HG03066 (cell line): Measurements from ENCODE around the gene IMMP2L.
"Not testable (repeated sequence)": the region's sequence is repeated elsewhere in the genome, so short reads cannot be mapped to it uniquely, and the experiment has no call there.

Experiments used
- ATAC-seq: cut with Tn5 transposase; IDR thresholded peaks from one replicate; pipeline ENCODE4 v1.9.1; 2021; ENCODE audit warnings: low read depth; ENCODE audit not compliant: unreplicated experiment

The IMMP2L gene

DNA sequence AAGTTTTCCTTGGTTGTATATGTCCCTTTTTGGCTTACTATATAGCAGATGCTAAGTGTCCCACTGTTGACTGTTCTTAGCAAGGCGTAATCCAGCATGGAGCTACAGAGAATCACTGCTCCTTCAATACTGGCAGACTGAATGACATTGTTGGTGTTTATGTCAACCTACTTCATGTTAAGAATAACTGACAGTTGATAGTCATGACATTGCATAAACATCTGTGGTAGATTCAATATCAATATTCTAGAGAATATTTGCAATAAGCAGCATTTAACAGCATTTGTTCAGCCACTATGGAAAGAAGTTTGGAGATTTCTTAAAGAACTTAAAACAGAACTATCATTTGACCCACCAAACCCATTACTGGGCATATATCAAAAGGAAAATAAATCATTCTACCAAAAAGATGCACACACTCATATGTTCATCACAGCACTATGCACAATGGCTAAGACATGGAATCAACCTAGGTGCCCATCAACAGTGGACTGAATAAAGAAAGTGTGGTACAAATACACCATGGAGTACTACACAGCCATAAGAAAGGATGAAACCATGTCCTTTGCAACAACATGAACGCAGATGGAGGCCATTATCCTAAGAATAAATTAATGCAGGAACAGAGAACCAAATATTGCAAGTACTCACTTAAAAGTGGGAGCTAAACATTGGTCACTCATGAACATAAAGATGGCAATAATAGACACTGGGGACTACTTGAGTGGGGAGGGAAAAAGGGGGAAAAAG lies 88.7 kb downstream of the IMMP2L start:
- no peak for ATAC-seq

DNA sequence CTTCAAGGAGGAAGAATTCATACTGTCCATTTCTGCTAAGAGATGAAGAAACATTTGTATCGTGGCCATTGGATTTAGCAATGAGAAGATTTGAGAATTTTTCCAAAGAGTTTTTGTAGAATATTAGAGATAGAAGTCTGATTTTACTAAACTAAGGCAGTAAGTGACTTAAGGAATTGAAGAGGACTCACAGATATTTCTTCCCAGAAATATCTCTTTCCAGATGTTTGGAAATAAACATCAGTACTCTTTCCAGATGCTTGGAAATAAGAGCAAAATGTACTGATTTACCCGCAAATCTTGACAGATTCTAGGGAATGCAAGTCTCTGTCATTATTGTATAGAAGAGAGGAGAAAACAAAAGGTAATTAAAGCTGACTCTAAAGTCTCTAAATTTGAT lies 91.3 kb downstream of the IMMP2L start:
- ATAC-seq: no peak

DNA sequence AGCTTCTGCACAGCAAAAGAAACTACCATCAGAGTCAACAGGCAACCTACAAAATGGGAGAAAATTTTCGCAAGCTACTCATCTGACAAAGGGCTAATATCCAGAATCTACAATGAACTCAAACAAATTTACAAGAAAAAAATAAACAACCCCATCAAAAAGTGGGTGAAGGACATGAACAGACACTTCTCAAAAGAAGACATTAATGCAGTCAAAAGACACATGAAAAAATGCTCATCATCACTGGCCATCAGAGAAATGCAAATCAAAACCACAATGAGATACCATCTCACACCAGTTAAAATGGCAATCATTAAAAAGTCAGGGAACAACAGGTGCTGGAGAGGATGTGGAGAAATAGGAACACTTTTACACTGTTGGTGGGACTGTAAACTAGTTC lies 92.4 kb downstream of the IMMP2L start:
- ATAC-seq: not testable (repeated sequence)

DNA sequence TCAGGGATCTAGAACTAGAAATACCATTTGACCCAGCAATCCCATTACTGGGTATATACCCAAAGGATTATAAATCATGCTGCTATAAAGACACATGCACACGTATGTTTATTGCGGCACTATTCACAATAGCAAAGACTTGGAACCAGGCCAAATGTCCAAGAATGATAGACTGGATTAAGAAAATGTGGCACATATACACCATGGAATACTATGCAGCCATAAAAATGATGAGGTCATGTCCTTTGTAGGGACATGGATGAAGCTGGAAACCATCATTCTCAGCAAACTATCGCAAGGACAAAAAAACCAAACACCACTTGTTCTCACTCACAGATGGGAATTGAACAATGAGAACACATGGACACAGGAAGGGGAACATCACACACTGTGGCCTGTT lies 96.5 kb downstream of the IMMP2L start:
- ATAC-seq: not testable (repeated sequence)

DNA sequence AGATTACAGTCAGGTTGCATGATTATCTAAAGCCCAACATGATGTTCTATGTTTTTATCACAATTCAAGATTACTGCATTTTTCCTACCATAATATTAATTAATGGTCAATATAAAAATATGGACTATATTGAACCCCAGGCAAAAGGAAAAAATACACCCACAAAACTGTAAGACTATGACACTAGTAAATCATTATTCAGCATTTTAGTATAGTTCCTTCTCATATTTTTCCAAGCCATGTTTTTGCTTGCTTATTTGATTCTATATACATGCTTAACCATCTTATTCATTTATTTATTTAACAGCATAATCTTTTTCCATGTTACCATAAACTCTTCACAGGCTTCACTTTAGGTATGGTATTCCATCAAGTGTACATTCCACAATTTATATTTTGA lies 101.6 kb downstream of the IMMP2L start:
- ATAC-seq: no peak

DNA sequence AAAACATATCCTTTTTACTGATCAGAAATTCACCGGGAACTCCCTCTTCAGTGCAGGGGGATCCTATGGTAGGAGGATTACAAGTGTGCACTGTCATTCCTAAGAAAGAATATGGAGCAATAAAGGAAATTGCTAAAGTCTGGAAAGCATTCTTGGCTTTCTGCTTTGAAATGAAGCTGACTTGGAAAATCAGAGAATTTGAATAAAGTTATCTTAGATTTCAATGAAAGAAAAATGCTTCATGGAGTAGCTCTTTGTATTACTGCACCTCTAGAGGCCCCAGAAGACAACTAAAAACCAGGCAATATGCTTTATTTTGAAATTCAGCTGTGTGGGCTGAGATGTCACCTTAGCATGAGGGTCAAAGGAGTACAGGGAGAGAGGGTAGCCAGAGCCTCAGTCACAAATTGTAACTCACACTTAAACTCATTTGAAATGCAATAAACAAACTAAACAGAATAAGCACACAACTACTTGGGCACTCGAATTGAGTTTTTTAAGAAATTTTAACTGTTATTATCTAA lies 102.5 kb downstream of the IMMP2L start:
- ATAC-seq: no peak

DNA sequence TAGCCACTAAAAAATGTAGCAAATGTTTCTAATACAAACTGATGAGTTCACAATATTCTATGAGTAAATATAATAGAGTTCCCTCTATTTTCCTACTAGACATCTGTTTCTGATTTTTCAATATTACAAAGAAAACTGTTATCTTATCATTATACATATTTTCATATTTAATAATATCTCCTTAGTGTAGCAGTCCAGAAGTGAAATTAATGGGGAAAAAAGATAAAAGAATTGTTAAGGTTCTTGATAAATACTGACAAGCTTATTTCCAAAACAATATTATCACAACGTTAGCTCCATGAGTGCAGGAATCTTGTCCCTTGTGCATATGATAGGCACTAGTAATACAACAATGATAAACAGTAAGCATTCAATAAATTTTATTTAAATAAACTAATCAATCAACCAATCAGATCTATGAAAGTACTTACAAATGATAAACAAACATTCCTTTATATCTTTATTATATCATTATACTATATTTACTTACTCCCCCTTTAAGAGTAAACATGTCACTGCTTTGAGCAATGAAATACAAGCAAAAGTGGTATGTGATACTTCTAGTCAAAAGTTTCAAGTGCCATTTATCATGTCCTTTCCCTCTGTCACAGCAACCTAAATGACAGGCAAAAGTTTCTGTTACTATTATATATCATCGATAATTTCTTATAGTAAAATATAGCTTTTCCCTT lies 103.1 kb downstream of the IMMP2L start:
- no peak for ATAC-seq

DNA sequence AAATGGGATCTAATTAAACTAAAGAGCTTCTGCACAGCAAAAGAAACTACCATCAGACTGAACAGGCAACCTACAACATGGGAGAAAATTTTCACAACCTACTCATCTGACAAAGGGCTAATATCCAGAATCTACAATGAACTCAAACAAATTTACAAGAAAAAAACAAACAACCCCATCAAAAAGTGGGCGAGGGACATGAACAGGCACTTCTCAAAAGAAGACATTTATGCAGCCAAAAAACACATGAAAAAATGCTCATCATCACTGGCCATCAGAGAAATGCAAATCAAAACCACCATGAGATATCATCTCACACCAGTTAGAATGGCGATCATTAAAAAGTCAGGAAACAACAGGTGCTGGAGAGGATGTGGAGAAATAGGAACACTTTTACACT lies 111.6 kb downstream of the IMMP2L start:
- ATAC-seq: not testable (repeated sequence)

DNA sequence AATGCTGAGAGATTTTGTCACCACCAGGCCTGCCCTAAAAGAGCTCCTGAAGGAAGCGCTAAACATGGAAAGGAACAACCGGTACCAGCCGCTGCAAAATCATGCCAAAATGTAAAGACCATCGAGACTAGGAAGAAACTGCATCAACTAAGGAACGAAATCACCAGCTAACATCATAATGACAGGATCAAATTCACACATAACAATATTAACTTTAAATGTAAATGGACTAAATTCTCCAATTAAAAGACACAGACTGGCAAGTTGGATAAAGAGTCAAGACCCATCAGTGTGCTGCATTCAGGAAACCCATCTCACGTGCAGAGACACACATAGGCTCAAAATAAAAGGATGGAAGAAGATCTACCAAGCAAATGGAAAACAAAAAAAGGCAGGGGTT lies 114.8 kb downstream of the IMMP2L start:
- not testable (repeated sequence) for ATAC-seq

DNA sequence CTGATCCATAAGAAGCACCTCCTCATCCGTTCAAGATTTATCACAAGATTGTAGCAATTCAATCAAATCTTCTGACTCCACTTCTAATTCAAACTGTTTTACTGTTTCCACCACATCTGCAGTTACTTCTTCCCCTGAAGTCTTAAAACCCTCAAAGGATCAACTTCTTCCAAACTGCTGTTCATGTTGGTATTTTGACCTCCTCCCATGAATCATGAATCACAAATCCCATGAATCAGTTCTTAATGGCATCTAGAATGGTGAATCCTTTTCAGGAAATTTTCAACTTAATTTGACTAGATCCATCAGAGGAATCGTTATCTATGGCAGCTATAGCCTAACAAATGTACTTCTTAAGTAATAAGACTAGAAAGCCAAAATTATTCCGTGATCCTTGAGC lies 122.3 kb downstream of the IMMP2L start:
- ATAC-seq: no peak

DNA sequence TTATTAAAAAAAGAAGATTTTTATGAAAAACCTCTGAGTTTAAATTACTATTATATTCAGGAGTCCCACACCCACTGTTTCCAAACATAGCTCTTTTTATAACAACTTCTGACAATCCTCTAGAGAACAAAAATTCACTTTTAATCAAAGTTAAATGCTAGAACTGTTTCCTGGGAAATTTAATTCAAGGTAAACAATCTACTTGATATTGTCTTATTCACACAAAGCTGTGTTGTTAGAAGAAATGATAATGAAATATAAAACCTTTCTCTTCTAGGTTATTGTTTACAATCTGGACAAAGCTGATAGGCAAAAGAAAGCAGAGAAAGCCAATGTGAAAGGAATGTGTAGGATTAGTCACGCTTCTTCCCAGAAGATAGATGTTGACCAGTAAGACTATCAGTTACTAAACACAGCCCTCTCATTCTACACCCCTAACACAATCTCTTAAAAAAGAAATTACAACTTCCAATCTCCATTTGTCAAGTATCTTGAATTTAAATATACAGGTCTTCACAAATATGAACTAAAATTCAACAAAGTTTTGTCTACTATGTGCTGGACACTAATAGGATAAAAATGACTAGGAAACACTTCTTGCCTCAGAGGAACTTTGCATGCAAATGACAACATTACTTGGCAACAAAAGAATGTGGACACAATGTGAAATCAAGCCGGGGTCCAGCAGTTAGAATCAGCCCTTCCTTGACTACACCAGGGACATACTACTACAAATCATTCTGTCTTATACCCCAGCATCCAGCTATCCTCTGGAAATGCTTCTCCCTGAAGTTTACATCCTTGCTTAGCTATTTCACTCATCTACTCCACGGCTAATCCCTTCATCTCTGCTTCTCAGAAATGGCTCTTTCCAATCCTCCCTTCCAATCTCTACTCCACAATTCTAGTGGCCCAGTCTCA lies 123.7 kb downstream of the IMMP2L start:
- ATAC-seq: no peak

DNA sequence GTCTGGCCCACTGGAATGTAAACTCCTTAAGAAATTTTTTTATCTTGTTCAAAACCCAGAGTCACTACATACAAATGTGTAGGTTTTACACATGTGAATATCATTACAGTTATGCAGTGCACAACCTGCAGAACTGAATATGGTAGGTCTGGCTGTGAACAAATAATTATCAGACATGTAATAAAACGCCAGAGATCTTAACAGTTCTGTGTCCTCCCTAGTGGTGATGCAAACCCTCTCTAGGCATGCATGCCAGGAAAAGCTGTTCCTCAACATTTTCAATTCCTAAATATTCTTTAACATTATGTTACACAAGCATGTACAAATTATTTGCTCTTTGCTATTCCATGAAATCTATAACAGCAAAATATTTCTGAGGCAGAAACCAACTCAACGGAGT lies 124.6 kb downstream of the IMMP2L start:
- no peak for ATAC-seq

DNA sequence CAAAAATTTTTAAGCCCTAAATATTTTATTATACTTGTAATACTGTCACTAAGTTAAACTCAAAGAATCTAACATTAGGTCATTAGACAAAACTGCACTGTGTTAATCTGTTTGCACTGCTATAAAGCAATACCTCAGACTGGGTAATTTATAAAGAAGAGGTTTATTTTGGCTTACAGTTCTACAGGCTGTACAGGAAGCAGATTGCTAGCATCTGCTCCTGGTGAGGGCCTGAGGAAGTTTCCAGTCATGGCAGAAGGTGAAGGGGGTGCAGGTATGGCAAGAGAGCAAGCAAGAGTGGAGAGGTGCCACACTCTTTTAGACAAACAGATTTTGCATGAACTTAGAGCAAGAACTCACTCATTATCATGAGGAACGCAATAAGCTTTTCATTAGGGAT lies 125.7 kb downstream of the IMMP2L start:
- no peak for ATAC-seq

DNA sequence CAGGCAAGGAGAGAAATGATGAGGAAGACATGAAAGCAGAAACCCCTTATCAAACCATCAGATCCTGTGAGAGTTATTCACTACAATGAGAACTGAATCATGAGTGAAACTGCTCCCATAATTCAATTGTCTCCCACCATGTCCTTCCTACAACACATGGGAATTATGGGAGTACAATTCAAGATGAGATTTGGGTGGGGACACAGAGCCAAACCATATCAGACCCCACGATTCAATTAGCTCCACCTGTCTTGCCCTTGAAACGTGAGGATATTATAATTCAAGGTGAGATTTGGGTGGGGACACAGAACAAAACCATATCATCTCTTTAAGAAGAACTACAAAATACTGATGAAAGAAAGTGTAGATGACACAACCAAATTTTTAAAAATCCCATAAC lies 128.9 kb downstream of the IMMP2L start:
- ATAC-seq: no peak

DNA sequence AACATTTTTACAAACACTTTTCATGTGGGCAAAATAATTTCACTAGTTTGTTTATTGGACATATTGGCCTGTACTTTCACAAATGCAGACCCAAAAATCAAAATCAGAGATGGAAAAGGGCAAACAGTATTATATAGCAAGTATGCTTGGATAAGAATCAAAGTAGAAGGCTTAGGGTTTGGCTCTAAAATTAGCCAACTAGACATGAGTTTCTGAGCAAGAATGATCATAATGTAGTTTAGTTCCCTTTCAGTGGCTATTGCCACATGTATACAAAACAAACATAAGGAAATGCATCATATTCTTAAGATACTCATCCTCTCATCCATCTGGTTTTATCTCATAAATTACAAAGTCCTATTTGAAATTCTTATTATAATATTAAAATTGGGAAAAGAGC lies 132.5 kb downstream of the IMMP2L start:
- ATAC-seq: no peak

DNA sequence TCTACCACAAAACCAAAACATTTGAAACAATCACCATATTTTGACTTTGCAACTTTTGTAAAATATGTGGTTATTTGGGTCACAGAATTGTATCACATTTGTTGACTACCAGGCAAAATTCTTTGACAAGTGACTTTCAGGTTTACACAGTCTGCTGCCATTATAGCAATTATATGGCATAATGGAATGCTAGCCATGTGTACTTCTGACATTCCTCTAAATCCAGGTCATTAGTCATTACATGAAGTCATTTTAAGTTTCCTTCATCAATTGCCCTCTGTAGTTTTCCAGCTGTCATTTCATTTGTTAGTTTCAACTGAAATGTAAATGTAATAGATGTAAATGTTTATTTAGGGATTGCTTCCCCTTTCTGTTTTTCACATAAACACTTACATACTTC lies 137.5 kb downstream of the IMMP2L start:
- ATAC-seq: no peak

DNA sequence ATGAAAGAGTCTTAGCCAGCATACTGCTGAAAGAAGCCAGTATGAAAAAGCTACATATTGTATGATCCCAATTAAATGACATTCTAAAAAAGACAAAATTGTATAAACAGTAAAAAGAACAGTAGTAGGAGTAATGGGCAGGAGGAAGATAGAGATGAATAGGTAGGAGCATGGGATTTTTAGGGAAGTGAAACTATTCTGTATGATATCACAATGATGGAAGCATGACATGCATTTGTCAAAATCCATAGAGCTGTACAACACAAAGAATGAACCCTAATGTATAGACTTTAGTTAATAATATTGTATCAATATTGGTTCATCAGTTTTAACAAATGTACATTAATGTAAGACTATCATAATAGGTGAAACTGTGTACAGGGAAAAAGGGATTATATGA lies 147.9 kb downstream of the IMMP2L start:
- ATAC-seq: no peak

DNA sequence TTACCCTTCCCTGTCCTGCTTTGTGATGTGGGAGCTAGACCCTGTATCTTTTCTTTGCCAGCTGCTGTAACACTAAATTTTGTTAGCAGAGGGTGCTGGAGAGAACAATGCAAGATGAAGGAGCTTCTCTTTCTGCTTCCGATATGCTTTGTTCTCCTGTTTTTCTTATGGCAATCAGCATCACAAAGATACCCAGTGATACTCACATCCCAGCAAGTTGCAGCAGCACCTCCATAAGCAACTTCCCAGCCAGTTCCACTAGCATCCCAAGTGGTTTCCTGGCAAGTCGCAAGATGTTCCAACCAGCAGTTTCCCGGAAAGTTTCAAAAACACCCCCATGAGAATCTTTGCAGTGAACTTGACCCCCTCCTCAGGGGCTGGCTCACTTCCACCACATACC lies 148.6 kb downstream of the IMMP2L start:
- ATAC-seq: no peak

DNA sequence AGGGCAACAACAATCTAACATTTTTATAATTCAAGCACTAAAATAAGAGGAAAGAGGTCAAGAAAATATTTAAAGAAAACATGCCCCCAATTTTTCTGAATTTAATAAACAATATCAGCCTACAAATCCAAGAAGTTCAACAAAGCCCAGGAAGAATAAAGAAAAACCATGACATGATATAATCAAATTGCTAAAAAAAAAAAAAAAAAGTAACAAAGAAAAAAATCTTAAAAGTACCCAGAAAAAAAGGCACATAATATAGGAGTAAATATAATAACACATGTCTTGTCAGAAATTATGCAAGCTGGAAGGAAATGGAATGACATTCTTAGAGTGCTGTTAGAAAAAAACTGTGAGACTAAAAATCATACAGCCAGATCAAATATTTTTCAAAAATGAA lies 151.4 kb downstream of the IMMP2L start:
- ATAC-seq: no peak

DNA sequence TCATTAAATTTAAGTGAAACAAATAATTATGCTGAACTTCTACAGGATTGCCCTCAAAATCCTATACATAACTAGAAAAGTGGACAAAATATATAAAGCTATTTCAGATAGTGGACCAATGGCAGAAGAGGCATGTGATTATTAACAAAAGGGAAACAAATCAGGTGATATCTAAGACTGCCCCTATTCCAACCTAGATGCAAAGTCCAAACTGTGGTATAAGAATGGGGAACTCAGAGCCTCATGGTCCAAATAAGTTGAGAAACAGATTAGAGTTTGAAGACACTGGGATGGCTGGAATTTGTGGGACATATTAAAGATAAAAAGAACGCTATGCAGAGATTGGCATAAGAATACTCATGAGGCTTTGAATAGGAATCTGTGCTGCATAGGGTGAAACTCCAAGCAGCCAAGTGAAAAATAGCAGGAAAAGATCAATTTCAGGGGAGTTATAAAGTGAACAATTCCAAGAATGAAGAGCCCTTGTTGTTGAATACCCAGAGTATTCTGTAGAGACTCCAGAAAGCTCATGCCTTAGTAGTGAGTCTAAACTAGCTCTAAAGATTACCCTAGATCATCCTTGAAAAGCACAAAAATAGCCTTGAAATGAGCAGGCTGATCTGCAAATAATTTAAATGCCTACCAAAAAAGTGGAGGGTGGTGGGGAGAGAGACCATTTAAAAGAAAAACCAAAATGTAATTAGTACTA lies 152.4 kb downstream of the IMMP2L start:
- ATAC-seq: no peak
